IPS-18a (cell line): ENCODE measurements around the gene SIGLEC5.

Experiments used
- H3K27ac ChIP-seq: one replicate; pipeline ENCODE4 v1.5.1; 2013; ENCODE audit warnings: low read length
- H3K27me3 ChIP-seq: one replicate; pipeline ENCODE4 v1.6.1; 2013; ENCODE audit warnings: mild to moderate bottlenecking, low read length; ENCODE audit not compliant: control insufficient read depth, insufficient read depth
- H3K36me3 ChIP-seq: one replicate; pipeline ENCODE4 v1.6.1; 2013; ENCODE audit warnings: low read depth, low read length; ENCODE audit not compliant: control insufficient read depth
- H3K4me1 ChIP-seq: one replicate; pipeline ENCODE4 v1.6.1; 2013; ENCODE audit warnings: low read depth, low read length; ENCODE audit not compliant: control insufficient read depth
- H3K4me3 ChIP-seq: one replicate; pipeline ENCODE4 v1.5.1; 2013; ENCODE audit warnings: low read length
- H3K9ac ChIP-seq: one replicate; pipeline ENCODE4 v1.6.1; 2013; ENCODE audit warnings: mild to moderate bottlenecking, low read length, moderate library complexity
- H3K9me3 ChIP-seq: one replicate; pipeline ENCODE4 v1.6.1; 2013; ENCODE audit warnings: low read depth, low read length; ENCODE audit not compliant: control insufficient read depth

Gene SIGLEC5

GRCh38 chr19:51626675-51627074 lies 3.5 kb downstream of the SIGLEC5 start:
- Histone ChIP-seq H3K9ac (no peak overlapping the region), H3K27me3 (no peaks in the 10 kb centered on the region), H3K9me3 (no peaks in the 10 kb centered on the region), H3K4me3 (no peak overlapping the region), H3K4me1 (no peaks in the 10 kb centered on the region), H3K27ac (no peak overlapping the region), H3K36me3 (no peaks in the 10 kb centered on the region)

GRCh38 chr19:51621178-51621577 lies 9.0 kb downstream of the SIGLEC5 start:
- Histone ChIP-seq H3K9me3 (peaks cover 10% of the 10 kb centered on the region), H3K4me1 (no peaks in the 10 kb centered on the region), H3K36me3 (no peaks in the 10 kb centered on the region), H3K9ac (no peak overlapping the region), H3K27me3 (no peaks in the 10 kb centered on the region), H3K4me3 (no peak overlapping the region), H3K27ac (no peak overlapping the region)

- Histone ChIP-seq H3K4me1 (no peaks in the 10 kb centered on the region), H3K9ac (no peak overlapping the region), H3K9me3 (peaks cover 10% of the 10 kb centered on the region), H3K36me3 (no peaks in the 10 kb centered on the region), H3K4me3 (no peak overlapping the region), H3K27ac (no peak overlapping the region), H3K27me3 (no peaks in the 10 kb centered on the region)
These were observed 14.2 kb downstream of the SIGLEC5 start for GRCh38 chr19:51615991-51616390.

GRCh38 chr19:51614789-51615188 lies 15.4 kb downstream of the SIGLEC5 start:
- H3K27ac ChIP-seq = no peak overlapping the region
- no peak overlapping the region for H3K9ac ChIP-seq
- H3K4me1 ChIP-seq = no peaks in the 10 kb centered on the region
- H3K9me3 ChIP-seq = peaks cover 4% of the 10 kb centered on the region
- no peak overlapping the region for H3K4me3 ChIP-seq
- H3K27me3 ChIP-seq = no peaks in the 10 kb centered on the region
- H3K36me3 ChIP-seq = no peaks in the 10 kb centered on the region

- no peak overlapping the region for H3K27ac ChIP-seq
- H3K27me3 ChIP-seq = no peaks in the 10 kb centered on the region
- H3K36me3 ChIP-seq = no peaks in the 10 kb centered on the region
- no peaks in the 10 kb centered on the region for H3K4me1 ChIP-seq
- no peak overlapping the region for H3K4me3 ChIP-seq
- no peak overlapping the region for H3K9ac ChIP-seq
- H3K9me3 ChIP-seq = no peaks in the 10 kb centered on the region
These were observed 19.6 kb downstream of the SIGLEC5 start for GRCh38 chr19:51610576-51610975.

- no peak overlapping the region for H3K9ac ChIP-seq
- H3K27ac ChIP-seq = no peak overlapping the region
- H3K4me3 ChIP-seq = no peak overlapping the region
- no peaks in the 10 kb centered on the region for H3K36me3 ChIP-seq
- no peaks in the 10 kb centered on the region for H3K4me1 ChIP-seq
- no peaks in the 10 kb centered on the region for H3K27me3 ChIP-seq
- H3K9me3 ChIP-seq = no peaks in the 10 kb centered on the region
These were observed 22.2 kb downstream of the SIGLEC5 start for GRCh38 chr19:51607920-51608562.

GRCh38 chr19:51607077-51607476 lies 23.1 kb downstream of the SIGLEC5 start:
- Histone ChIP-seq H3K9ac (no peak overlapping the region), H3K9me3 (no peaks in the 10 kb centered on the region), H3K27me3 (no peaks in the 10 kb centered on the region), H3K4me3 (no peak overlapping the region), H3K36me3 (no peaks in the 10 kb centered on the region), H3K4me1 (no peaks in the 10 kb centered on the region), H3K27ac (no peak overlapping the region)

- Histone ChIP-seq H3K4me3 (no peak overlapping the region), H3K36me3 (no peaks in the 10 kb centered on the region), H3K4me1 (no peaks in the 10 kb centered on the region), H3K9ac (no peak overlapping the region), H3K9me3 (no peaks in the 10 kb centered on the region), H3K27ac (no peak overlapping the region), H3K27me3 (no peaks in the 10 kb centered on the region)
These were observed 27.9 kb downstream of the SIGLEC5 start for GRCh38 chr19:51602189-51602854.

- Histone ChIP-seq H3K27me3 (no peaks in the 10 kb centered on the region), H3K4me1 (no peaks in the 10 kb centered on the region), H3K36me3 (no peaks in the 10 kb centered on the region), H3K27ac (no peak overlapping the region), H3K4me3 (no peak overlapping the region), H3K9ac (no peak overlapping the region), H3K9me3 (no peaks in the 10 kb centered on the region)
These were observed 29.1 kb downstream of the SIGLEC5 start for GRCh38 chr19:51600940-51601580.

GRCh38 chr19:51599084-51599483 lies 31.1 kb downstream of the SIGLEC5 start:
- no peak overlapping the region for H3K4me3 ChIP-seq
- H3K27me3 ChIP-seq = no peaks in the 10 kb centered on the region
- H3K4me1 ChIP-seq = no peaks in the 10 kb centered on the region
- no peaks in the 10 kb centered on the region for H3K36me3 ChIP-seq
- no peaks in the 10 kb centered on the region for H3K9me3 ChIP-seq
- no peak overlapping the region for H3K9ac ChIP-seq
- no peak overlapping the region for H3K27ac ChIP-seq

GRCh38 chr19:51598159-51598915 lies 31.9 kb downstream of the SIGLEC5 start:
- Histone ChIP-seq H3K36me3 (no peaks in the 10 kb centered on the region), H3K9me3 (no peaks in the 10 kb centered on the region), H3K9ac (no peak overlapping the region), H3K4me3 (no peak overlapping the region), H3K4me1 (no peaks in the 10 kb centered on the region), H3K27ac (no peak overlapping the region), H3K27me3 (no peaks in the 10 kb centered on the region)
